HCT116 (cell line): ENCODE data around the gene WBP1. TPM values are rescaled to one million over a fixed set of nuclear protein-coding genes. Genes with fewer than 3 reads are reported as not detected.

ENCODE experiments used
- ATAC-seq: fragments of 200-7000 bp; cut with Tn5 transposase; 2 replicates; pipeline ENCODE4 v1.9.1; 2020; ENCODE audit warnings: mild to moderate bottlenecking, moderate library complexity
- BruUV-seq: library from RNA; stranded (reverse); fragments of 400-500 nt; replicated peaks from 2 replicates; lab custom pipeline; 2021; lab: Mats Ljungman, UMichigan
- CTCF ChIA-PET: fragments of 300-600 bp; sonication (Branson Sonifier 250); formaldehyde crosslinking; loops from one replicate; lab custom pipeline; 2021; ENCODE audit warnings: antibody characterized with exemption; lab: Charles Lee
- POLR2A ChIA-PET: fragments of 300-600, 350-600 bp; sonication (Branson Sonifier 250); formaldehyde crosslinking; loops from one replicate; lab custom pipeline; 2021; ENCODE audit warnings: antibody characterized with exemption; lab: Charles Lee
- RAD21 ChIA-PET, 2 experiments: fragments of 300-600 bp; sonication (Branson Sonifier 250); formaldehyde crosslinking; loops; one replicate each; lab custom pipeline; 2023; ENCODE audit warnings: low total read pairs in 2 of 2; ENCODE audit not compliant: uncharacterized antibody in 2 of 2, unreplicated experiment in 2 of 2, low non-redundant PET in 1 of 2; lab: Charles Lee
- DNase-seq: peaks from one replicate; pipeline ENCODE4 v3.0.0-alpha.2; 2010; ENCODE audit warnings: low read depth, low spot score
- H2AFZ ChIP-seq: fragments of 200-600 bp; shearing (Covaris generic), sonication (generic); 2 replicates; pipeline ENCODE4 v1.6.1; 2017; ENCODE audit warnings: low read depth, mixed run types, mixed read lengths, antibody characterized with exemption, low read length; ENCODE audit not compliant: poor library complexity, severe bottlenecking
- H3K27ac ChIP-seq: 2 replicates; pipeline ENCODE4 v1.5.1; 2012; ENCODE audit warnings: low read depth, low read length
- H3K27me3 ChIP-seq: fragments of 200-600 bp; sonication (generic); 2 replicates; pipeline ENCODE4 v1.6.1; 2016; ENCODE audit warnings: mixed run types, low read length, mixed read lengths; ENCODE audit not compliant: insufficient read depth
- H3K36me3 ChIP-seq, 2 experiments: fragments of 200-500 bp in 1 of 2; fragments of 200-600 bp in 1 of 2; sonication (Bioruptor generic) in 1 of 2; sonication (generic) in 1 of 2; 2 replicates each; pipeline versions ENCODE4 v1.5.1 to v1.6.1; 2014 to 2016; ENCODE audit warnings: low read length in 2 of 2, inconsistent platforms in 1 of 2, mixed read lengths in 1 of 2, mixed run types in 1 of 2; ENCODE audit not compliant: insufficient read depth in 2 of 2, control insufficient read depth in 1 of 2
- H3K4me1 ChIP-seq, 2 experiments: fragments of 200-600 bp in 1 of 2; sonication (generic) in 1 of 2; 2 replicates each; pipeline versions ENCODE4 v1.5.1 to v1.6.1; 2012 to 2017; ENCODE audit warnings: low read length in 2 of 2, inconsistent platforms in 1 of 2, mild to moderate bottlenecking in 1 of 2, mixed read lengths in 1 of 2, mixed run types in 1 of 2, moderate library complexity in 1 of 2; ENCODE audit not compliant: insufficient read depth in 2 of 2, control insufficient read depth in 1 of 2
- H3K4me2 ChIP-seq: fragments of 200-600 bp; sonication (generic); 2 replicates; pipeline ENCODE4 v1.6.1; 2017; ENCODE audit warnings: mixed run types, low read length, mixed read lengths
- H3K4me3 ChIP-seq, 2 experiments: fragments of 200-600 bp in 1 of 2; sonication (generic) in 1 of 2; replicated peaks in 1 of 2; 2 replicates each; pipeline ENCODE4 v1.5.1; 2011 to 2016; ENCODE audit warnings: low read length in 2 of 2, control low read depth in 1 of 2, low read depth in 1 of 2, mild to moderate bottlenecking in 1 of 2, mixed read lengths in 1 of 2, mixed run types in 1 of 2
- H3K79me2 ChIP-seq: fragments of 200-600 bp; sonication (generic); 2 replicates; pipeline ENCODE4 v1.6.1; 2017; ENCODE audit warnings: mild to moderate bottlenecking, mixed run types, low read length, moderate library complexity, mixed read lengths; ENCODE audit not compliant: insufficient read depth
- H3K9ac ChIP-seq: fragments of 200-600 bp; sonication (generic); 2 replicates; pipeline ENCODE4 v1.6.1; 2016; ENCODE audit warnings: low read length, mixed read lengths
- H3K9me2 ChIP-seq: fragments of 200-600 bp; sonication (generic), shearing (Covaris generic); 2 replicates; pipeline ENCODE4 v1.6.1; 2017; ENCODE audit warnings: mixed run types, mild to moderate bottlenecking, moderate library complexity; ENCODE audit not compliant: insufficient read depth
- H3K9me3 ChIP-seq, 2 experiments: fragments of 200-500 bp in 1 of 2; fragments of 200-600 bp in 1 of 2; sonication (Bioruptor generic) in 1 of 2; sonication (generic) in 1 of 2; 2 replicates each; pipeline ENCODE4 v1.6.1; 2014 to 2017; ENCODE audit warnings: low read length in 2 of 2, mixed read lengths in 2 of 2, inconsistent platforms in 1 of 2, low read depth in 1 of 2, mild to moderate bottlenecking in 1 of 2, mixed run types in 1 of 2, moderate library complexity in 1 of 2; ENCODE audit not compliant: control insufficient read depth in 1 of 2, insufficient read depth in 1 of 2
- H4K20me1 ChIP-seq: fragments of 200-600 bp; sonication (generic), shearing (Covaris generic); 2 replicates; pipeline ENCODE4 v1.6.1; 2017; ENCODE audit warnings: mixed run types, mild to moderate bottlenecking, moderate library complexity; ENCODE audit not compliant: insufficient read depth
- CTCF ChIP-seq, 3 experiments: fragments of 200-600 bp in 1 of 3; sonication (generic) in 1 of 3; IDR thresholded peaks in 2 of 3; conservative IDR thresholded peaks in 1 of 3; 2 replicates each; pipeline ENCODE4 v1.5.1; 2012 to 2017; ENCODE audit warnings: low read depth in 2 of 3, low read length in 2 of 3, antibody characterized with exemption in 1 of 3, borderline replicate concordance in 1 of 3, control low read depth in 1 of 3, mild to moderate bottlenecking in 1 of 3, mixed read lengths in 1 of 3, mixed run types in 1 of 3, moderate library complexity in 1 of 3; ENCODE audit not compliant: insufficient read depth in 1 of 3
- ELF1 ChIP-seq: IDR thresholded peaks from 2 replicates; pipeline ENCODE4 v1.6.1; 2012; ENCODE audit warnings: low read depth, borderline replicate concordance
- JUND ChIP-seq: IDR thresholded peaks from 2 replicates; pipeline ENCODE4 v1.6.1; 2012
- REST ChIP-seq: IDR thresholded peaks from 2 replicates; pipeline ENCODE4 v1.6.1; 2012; ENCODE audit warnings: low read depth
- SP1 ChIP-seq: IDR thresholded peaks from 2 replicates; pipeline ENCODE4 v1.6.1; 2012; ENCODE audit warnings: low read depth
- ZBTB33 ChIP-seq: IDR thresholded peaks from 2 replicates; pipeline ENCODE4 v1.6.1; 2011; ENCODE audit warnings: mild to moderate bottlenecking, low read length, moderate library complexity; ENCODE audit not compliant: insufficient replicate concordance; ENCODE audit errors: extremely low read depth
- intact Hi-C: fragments of 100-400 bp; cut with micrococcal nuclease; formaldehyde crosslinking; loops from 2 replicates; pipeline ENCODE4 v1.10.0; 2022
- total RNA-seq: library from RNA; stranded (reverse); gene quantifications from one replicate; pipeline ENCODE4 v1.2.1, GENCODE V29; 2021; ENCODE audit not compliant: unreplicated experiment

The WBP1 gene
- total RNA-seq, 1 experiment from 2014 or later, result 64.7 TPM

GRCh38 chr2:74502147-74502719, 44.0 kb downstream of the WBP1 start:
- H4K20me1 ChIP-seq, result no peaks in the 10 kb centered on the region
- peak overlapping the region; percentile 40 for H2AFZ ChIP-seq
- no peaks in the 10 kb centered on the region for H3K27me3 ChIP-seq
- H3K36me3 ChIP-seq, result peaks cover 3 to 16% of the 10 kb centered on the region in 2 experiments; a peak in 2 of 4 replicates
- ATAC-seq, result peak; percentile 9; the same call in 1 of the 2 replicates
- H3K9me3 ChIP-seq, result no peaks in the 10 kb centered on the region
- H3K9ac ChIP-seq, result peak overlapping the region; percentile 85
- H3K79me2 ChIP-seq, result peaks cover 22% of the 10 kb centered on the region
- POLR2A ChIA-PET, result no interaction called here
- peak overlapping the region; percentile 95 for H3K4me2 ChIP-seq
- TF ChIP-seq ZBTB33 (no peak), REST (no peak), ELF1 (no peak), CTCF (IDR thresholded peaks at IDR 0.05 in 2 of 3, conservative IDR thresholded peaks at IDR 0.05 in 1 of 3; ENCODE audit: borderline replicate concordance in 1 of 3, insufficient read depth in 1 of 3, low read depth in 2 of 3, low read length in 2 of 3) (no peak), JUND (no peak), SP1 (no peak)
- H3K4me3 ChIP-seq, result peak overlapping the region; percentile 83 to 89
- H3K4me1 ChIP-seq, result peaks cover 24 to 53% of the 10 kb centered on the region in 2 experiments
- H3K9me2 ChIP-seq, result no peaks in the 10 kb centered on the region
- intact Hi-C loops, result loop anchor here (2.0 kb wide), 1 partner anchor 19 kb away; the partner anchor contains the start of genes CCDC142 and TTC31
- RAD21 ChIA-PET, result no interaction called here
- no TSS peak for BruUV-seq
- peak overlapping the region; percentile 91 for H3K27ac ChIP-seq
- DNase-seq, result no peak
- CTCF ChIA-PET, result no interaction called here
